HG02852 (cell line): ENCODE data around the gene ERVMER34-1.
A peak's percentile ranks its signal among the peaks of the same experiment; 100 is the strongest.

Experiments used
- ATAC-seq: cut with Tn5 transposase; IDR thresholded peaks from one replicate; pipeline ENCODE4 v1.9.1; 2021; ENCODE audit warnings: mild to moderate bottlenecking, moderate library complexity; ENCODE audit not compliant: unreplicated experiment

Gene ERVMER34-1, protein sequence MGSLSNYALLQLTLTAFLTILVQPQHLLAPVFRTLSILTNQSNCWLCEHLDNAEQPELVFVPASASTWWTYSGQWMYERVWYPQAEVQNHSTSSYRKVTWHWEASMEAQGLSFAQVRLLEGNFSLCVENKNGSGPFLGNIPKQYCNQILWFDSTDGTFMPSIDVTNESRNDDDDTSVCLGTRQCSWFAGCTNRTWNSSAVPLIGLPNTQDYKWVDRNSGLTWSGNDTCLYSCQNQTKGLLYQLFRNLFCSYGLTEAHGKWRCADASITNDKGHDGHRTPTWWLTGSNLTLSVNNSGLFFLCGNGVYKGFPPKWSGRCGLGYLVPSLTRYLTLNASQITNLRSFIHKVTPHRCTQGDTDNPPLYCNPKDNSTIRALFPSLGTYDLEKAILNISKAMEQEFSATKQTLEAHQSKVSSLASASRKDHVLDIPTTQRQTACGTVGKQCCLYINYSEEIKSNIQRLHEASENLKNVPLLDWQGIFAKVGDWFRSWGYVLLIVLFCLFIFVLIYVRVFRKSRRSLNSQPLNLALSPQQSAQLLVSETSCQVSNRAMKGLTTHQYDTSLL

DNA sequence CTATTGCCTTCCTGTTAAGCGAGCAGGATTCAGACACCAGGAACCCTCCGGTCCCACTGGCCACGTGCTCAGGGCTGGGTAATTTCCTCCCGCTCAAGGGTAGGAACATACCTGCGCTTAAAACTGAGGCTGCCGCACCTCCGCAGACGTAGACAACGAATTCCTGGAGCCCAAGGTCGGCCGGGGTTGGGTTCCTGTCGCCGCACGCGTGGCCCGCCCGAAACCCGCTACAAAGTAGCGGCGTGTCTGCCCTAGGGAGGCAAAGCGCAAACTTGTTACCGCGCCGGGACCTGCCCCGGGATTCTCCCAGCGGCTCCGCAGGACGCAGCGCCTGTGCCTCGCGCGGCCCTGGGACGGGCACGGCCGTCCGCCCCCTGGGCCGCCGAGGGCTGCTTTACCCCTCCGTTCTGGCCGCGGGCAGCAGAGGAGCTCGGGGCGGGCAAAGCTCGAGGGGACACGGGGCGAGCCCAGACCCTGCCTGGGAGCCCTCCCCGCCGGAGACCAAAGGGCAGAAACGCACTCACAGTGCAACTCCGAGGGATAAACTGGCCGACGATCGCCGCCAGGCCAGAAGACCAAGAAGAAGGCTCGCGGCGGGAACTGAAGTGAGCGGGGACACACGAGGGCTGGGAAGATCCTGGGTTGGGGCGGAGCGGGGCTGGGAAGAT is at the start of gene ERVMER34-1:
Gene ERVMER34-1, minus strand, starts transcription at position 607 of the 668 bp plus-strand sequence. CDS start 5,905 bp downstream, outside the sequence.
- ATAC-seq: no peak

DNA sequence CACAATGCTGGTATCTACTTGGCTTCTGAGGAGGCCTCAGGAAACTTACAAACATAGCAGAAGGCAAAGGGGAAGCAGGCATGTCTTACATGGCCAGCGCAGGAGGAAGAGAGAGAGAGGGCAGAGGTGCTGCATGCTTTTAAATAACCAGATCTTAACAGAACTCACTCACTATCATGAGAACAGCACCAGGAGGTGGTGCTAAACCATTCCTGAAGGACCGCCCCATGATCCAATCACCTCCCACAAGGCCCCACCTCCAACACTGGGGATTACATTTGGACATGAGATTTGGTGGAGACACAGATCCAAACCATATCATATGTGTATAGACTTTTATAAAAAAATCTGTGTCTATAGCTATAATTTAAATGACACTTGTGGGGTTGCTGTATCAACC is 48.6 kb upstream of the ERVMER34-1 start:
- ATAC-seq: no peak

DNA sequence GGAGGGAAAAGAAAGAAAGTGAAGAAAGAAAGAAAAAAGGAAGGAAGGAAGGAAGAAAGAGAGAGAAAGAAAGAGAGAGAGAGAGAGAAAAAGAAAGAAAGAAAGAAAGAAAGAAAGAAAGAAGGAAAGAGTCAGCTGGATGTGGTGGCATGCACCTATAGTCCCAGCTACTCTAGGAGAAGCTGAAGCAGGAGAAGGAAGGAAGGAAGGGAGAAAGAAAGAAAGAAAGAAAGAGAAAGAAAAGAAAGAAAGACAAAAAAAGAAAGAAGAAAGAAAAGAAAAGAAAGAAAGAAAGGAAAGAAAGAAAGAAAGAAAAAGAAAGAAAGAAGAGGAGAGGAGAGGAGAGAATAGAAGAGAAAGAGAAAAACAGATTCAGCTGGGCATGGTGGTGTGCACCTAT is 44.3 kb upstream of the ERVMER34-1 start:
- no peak for ATAC-seq

DNA sequence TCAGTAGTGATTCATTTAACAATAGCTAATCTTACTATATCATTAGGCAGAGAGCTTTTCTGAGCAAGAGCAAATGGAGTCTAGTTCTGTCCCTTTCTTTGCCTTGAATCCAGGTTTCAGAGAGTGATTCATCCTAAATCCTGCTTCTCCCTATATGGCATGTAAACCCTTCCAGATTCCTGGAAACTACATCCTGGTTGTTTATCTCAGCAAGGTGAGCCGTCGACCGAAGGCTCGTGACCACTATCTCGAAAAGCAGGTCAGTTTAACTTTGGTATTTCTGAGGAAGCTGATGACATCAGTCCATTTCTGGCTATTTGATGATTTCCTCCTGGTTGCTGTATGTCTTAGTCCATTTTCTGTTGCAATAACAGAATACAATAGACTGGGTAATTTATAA is 40.7 kb upstream of the ERVMER34-1 start:
- ATAC-seq: no peak

DNA sequence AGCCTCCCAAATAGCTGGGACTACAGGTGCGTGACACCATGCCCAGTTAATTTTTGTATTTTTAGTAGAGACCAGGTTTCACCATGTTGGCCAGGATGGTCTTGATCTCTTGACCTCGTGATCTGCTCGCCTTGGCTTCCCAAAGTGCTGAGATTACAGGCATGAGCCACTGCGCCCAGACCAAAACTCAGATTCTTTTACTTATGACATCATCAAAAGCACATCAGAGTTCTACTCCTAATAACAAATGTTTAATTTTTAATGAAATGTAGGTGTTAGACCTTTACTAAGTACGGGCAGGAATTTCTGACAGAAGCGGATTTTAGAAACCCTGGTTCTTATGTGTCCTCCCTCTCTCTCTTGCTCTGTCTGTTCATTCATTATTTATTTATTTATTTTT is 38.5 kb upstream of the ERVMER34-1 start:
- ATAC-seq: no peak

DNA sequence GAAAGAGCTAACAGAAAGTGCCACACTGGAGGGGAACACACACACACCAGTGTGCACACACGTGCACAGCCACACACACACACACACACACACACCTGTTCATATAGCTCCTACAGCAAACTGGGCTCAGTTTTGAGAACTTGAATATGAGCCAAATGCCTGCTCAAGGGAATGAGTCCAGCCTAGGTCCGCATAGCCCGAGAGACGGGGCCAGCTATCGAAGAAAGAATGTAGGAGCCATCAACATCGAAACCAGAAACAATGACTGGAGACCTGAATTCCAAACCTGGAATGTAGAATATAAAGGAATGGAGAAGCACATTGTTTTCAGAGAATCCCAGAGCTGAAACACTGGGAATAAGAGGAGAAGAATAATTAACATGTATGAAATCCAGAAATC is 37.6 kb upstream of the ERVMER34-1 start:
- no peak for ATAC-seq

DNA sequence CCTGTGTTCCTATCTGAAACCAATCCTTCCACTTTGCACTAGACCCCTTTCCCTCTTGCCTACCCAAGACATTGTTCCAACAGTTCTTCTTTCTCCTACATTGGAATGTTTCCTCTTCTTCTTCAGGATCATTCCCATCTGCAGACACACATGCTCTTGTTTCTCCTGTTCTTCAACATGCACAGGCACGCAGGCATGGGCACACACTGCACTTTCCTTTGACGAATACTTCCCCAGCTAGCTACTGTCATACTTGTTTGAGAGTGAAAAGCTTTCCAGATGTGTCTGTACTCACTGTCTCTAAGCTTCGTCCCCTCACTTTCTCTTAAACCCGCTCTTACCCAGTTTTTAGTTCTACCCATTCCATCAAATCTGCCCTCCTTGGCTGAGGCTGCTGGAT is 31.8 kb upstream of the ERVMER34-1 start:
- ATAC-seq: no peak

DNA sequence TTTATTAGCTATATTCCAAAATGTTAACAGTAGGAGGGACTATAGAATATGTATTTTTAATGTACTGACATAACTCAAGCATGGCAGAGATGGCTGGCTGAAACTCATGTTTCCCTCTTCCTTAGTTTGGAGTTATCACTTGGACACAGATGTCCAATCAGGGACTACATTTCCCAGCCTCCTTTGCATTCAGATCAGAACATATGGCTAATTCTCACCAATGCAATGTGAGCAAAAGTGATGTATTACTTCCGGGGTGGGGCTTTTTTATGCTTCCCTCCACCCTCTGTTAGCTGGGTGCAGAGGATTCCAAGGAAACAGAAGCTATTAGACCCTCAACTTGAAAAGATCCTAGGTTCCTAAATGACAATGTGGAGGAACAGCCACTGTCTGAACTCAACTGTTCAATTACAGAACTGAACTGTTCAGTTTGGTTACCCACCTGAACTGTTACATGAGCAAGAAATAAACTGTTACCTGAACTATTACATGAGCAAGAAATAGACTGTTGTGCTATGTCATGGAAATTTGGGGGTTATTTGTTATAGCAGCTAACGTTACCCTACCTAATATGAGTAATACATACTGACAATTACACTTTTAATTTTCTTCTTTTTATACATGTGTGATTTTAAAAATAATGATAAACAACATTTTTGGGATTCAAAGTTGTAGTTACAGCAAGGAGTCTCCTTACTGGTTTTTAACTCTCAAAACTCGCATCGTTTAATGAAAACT is 29.6 kb upstream of the ERVMER34-1 start:
- no peak for ATAC-seq

DNA sequence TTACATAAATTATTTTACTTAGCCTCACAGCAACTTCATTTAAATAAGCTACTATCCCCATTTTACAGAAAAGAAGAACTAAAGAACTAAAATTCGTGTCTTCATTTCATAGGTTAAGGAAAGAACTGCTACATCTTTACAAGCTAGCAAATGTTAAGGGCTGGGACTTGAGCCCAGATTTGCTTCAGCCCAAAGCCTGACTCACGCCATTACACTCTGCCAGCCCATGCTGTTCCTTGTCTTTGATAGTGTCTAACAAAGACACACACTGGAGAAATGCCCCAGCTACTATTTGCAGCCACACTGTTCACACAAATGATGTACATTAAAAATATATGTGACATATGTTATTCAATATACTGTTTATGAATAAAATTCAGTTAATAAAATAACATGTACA is 29.0 kb upstream of the ERVMER34-1 start:
- no peak for ATAC-seq

DNA sequence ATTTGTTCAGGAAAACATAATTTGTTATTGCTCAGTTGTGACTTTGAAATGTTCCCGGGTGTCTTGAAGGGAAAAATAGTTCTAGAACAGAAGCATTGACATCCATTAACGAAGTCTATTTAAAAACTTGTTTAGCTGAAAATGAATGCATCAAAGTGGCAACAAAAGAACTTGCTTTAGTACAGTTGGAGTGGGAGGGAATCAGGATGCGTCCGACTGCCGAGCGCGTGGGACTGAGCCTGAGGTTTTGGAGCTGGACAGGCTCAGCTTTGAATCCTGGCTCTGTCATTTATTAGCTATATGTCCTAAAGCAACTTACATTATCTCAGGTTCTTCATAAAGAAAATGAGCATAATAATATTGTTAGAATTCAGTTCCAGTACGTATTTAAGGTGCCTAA is 9.0 kb upstream of the ERVMER34-1 start:
- no peak for ATAC-seq

DNA sequence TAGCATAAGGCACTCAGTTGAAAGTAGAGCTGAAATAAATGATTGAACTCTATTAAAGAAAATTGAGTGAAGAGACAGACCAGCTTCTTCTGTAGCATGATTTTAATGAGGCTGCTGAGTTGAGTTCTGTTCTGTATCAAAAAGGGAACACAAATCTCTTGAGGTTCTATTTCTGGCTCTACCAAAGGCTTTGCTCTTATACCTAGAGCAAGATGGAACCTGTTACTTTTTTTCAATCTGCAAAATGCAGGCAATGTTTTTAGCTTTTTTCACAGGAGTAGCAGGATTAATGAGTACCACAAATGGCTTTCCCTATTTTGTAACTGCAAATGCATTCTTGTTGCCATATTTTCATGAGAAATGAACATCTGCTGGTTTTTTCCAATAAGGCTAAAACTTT is 4.2 kb upstream of the ERVMER34-1 start:
- ATAC-seq: no peak

DNA sequence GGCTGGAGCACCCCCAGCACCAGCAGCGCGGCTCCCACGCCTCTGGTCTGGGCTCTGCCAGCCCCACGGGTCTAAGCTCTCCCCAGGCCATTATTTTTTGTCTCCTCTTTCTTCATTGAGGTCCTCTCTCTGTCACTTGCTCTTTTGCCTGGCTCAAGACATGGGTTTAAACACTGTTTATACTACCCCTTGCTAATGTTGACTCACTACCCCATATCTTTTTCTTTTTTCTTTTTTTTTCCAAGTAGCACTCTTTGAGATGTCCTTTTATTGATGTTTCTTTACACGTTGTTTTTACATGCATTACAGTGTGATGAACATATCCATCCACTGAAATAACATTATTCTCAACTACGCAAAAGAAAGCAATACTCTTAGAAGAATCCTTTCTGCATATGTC is 1.7 kb upstream of the ERVMER34-1 start:
- ATAC-seq: no peak

DNA sequence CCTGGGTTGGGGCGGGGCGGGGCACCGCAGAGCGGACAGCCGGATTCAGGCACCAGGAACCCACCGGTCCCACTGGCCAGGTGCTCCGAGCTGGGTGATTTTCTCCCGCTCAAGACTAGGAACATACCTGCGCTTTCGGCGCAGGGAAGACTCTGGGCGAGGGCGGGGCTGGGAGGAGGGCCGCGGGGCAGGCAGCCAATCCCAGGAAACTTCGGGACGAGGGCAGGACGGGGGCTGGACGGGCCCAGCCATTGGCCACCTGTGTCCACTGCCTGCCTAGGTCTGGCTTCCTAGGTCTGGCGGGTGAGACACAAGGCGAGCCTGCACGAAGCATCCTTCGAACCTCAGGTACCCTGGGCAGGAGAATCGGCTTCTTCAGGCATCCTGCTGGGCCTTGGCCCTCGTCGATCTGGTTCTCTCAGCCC is 274 bp upstream of the ERVMER34-1 start:
- ATAC-seq: no peak

DNA sequence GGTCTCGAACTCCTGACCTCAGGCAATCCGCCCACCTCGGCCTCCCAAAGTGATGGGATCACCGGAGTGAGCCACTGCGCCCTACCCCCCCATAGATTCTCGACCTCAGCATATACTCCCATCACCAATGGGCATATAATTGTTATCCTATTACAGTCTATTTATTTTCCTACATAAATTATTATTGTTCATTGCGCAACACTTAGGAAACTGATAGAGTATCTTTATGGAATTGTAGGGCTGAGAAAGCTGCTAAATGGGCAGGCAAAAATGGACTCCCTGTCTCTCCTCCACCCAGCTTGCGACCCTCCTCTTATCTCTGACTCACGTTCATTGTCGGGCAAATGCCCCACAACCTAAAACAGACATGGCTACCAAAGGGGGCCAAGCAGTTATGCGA is 1.0 kb downstream of the ERVMER34-1 start:
- ATAC-seq: no peak

DNA sequence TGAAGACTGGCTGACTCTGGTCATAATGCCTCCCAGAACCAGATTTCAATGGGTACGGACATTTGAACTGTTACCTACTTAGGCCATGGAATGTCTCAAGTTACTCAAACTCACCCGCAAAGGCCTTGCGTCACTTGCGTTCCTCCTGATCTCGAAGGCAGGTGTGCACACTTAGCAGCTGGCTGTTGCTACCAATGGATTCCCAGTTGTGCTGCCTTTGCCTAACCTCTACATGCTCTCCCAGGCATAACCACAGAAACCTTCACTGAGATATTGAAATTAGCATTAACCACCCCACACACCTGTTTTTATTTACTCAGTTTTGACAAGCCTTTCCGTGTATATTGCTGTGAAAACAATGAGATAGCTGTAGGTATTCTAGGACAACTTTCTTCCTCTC is 2.8 kb downstream of the ERVMER34-1 start:
- ATAC-seq: peak; percentile 82

DNA sequence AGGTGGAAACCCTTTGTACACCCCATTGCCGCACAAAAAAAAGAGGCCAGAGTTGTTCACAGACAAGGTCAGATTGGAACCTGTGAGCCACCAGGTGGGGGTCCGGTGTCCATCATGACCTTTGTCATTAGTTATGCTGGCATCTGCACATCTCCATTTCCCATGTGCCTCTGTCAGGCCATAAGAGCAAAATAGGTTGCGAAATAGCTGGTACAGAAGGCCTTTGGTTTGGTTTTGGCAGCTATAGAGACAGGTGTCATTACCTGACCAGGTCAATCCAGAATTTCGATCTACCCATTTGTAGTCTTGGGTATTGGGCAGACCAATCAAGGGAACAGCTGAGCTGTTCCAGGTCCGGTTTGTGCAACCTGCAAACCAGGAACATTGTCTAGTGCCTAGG is 6.6 kb downstream of the ERVMER34-1 start:
- no peak for ATAC-seq

DNA sequence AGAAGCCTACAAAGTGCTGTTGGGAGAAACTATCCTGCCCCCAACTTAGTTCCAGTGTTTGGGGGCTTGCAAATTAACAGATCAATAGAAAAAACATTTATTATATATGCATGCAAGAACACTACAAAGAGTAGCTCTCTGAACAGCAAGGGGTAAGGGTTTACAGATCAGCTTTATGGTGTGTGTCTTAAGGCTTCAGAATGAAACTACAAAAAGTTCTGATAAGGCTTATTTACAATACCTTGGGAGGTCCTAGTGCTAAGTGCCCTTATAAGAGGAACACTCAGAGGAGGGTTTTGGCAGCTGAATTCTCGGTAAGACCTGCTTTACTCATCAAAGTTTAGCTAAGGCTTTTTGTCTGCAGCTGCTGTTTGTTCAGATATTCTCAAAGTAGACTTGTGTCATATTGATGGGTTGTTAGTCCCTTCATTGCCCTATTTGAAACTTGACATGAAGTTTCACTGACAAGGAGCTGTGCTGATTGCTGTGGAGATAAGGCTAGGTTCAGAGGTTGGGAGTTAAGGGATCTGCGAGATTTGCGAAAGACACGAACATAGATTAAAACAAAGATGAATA is 7.7 kb downstream of the ERVMER34-1 start:
- no peak for ATAC-seq

DNA sequence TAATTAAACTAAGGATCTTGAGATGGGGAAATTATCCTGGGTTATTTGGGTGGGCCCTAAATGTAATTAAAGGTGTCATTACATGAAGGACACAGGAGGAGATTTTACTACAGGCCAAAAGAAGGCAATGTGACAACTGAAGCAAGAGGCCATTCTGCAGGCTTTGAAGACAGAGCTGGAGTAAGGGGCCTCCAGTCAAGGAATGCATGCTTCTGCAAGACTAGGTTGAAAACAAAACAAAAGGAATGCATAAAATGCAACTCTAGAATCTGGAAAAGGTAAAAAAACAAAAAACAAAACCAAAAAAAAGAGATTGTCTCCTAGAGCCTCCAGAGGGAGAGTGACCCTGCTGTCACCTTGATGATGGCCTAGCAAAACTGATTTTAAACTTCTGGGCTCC is 21.6 kb downstream of the ERVMER34-1 start:
- ATAC-seq: no peak

DNA sequence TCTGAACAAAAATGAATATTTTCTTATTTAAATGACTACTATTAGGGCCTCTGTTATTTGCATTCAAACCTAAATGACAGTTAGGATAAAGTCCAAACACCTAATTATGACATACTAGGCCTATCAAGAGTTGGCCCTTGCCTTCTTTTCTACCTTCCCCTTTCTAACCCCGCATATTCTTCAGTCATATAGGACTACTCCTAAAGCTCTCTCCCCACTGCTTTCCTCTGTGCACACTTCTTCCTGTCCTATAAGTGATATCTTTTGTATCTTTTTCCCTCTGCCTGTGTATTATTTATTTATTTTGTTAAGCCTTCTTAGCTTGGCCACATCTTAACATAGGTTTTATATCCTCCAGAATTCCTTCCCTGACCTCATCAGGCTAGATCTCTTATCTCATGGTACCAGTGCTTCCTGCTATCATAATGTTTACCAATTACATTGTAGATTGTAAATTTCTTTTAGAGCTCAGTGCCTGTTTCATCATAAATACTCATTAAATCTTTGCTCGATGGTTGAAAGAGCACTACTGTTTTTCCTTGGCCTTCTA is 22.5 kb downstream of the ERVMER34-1 start:
- ATAC-seq: no peak

DNA sequence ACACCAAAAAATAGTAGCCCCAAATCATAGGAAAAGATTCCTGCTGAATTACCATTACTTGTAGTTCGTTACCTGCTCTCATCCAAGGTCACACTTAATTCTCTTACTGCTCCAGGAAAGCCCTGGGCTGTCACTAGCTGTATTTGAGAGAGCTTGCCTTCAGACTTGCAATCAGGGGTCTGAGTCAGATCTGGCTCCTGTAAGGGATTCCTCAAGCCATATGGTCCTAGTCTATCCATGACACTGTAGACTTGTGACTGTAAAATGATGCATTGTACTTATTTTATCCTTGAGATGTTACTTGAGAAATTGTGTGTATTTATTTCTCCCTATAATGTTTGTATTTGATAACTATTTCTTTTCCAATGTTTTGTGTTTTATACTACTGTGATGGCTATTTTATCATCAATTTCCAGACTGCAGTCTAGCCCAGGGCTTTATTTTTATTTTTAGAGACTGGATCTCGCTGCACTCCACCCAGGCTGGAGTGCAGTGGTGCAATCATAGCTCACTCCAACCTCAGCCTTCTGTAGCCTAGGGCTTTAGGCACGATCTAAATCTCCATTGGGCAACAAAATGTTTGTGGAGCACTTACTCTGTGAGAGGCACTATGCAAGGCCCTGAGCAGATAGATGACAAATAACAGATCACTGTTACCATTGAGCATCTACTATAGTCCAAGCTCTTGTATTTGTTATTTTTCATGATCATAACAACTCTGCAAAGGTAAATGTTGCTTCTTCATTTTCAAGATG is 24.2 kb downstream of the ERVMER34-1 start:
- ATAC-seq: no peak
